ENCODE measurements around the gene SRSF12.
A peak's percentile ranks its signal among the peaks of the same experiment; 100 is the strongest.

SRSF12 gene

DNA sequence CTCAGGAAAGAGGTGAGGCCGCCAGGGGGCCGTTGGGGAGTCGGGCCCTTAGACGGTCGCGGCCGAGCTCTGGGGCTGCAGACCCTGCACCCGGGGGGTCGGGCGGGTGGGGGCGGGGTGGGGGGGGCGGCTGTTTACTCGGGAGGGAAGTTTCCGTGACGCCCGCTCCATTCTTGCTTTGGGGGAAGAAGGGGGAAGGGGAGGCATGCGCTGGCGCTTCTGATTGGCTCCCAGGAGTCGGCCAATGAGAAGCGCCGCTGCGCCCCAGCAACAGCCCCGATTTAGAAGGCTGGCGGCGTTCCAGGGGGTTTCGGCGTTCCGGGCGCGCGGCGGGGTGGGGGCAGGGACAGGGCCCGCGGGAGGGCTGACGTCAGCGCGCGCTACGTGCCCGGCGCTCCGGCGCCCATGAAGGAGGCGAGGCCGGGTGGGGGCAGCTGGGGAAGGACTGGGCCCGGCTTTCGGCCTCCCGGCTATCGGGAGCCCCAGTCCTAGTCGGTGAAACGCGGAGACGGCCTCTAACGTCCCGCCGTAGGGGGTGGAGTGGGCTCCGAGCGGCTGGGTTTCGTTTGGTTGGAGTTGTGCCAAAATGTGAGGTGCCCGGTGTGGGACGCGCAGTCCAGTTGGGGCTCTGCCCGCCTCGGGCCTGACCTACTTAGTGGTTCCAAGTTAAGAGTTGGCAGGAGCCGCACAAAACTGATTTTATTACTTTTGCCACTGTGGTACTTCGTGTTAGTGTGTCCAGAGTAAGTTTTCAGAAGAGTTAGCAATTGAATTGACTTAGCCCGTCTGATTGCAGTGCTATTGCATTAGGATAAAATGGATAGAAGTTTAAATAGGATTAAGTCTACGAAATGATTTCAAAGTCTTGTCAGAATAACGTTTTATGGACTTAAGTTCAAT, 36.2 kb downstream of the SRSF12 start:
- Histone ChIP-seq H3K9ac (ENCODE audit: low read depth, low read length) (peak overlapping the region; percentile 63), H3K36me3 (ENCODE audit: control insufficient read depth, insufficient read depth, low read length) (no peaks in the 10 kb centered on the region), H3K27me3 (ENCODE audit: control insufficient read depth, insufficient read depth, low read length) (no peaks in the 10 kb centered on the region), H3K9me3 (ENCODE audit: control insufficient read depth, insufficient read depth, low read length) (no peaks in the 10 kb centered on the region), H3K4me1 (ENCODE audit: control insufficient read depth, insufficient read depth, low read length) (peaks cover 20% of the 10 kb centered on the region), H3K4me3 (ENCODE audit: low read depth, low read length) (peak overlapping the region; percentile 90)

DNA sequence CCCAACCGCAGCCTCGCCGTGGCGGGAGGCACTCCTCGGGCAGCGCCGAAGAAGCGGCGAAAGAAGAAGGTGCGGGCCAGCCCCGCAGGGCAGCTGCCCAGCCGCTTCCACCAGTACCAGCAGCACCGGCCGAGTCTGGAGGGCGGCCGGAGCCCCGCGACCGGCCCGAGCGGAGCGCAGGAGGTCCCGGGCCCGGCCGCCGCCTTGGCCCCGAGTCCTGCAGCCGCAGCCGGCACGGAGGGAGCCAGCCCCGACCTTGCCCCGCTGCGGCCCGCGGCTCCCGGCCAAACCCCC, 36.8 kb downstream of the SRSF12 start:
- Histone ChIP-seq H3K9ac (ENCODE audit: low read depth, low read length) (peak overlapping the region; percentile 95), H3K4me3 (ENCODE audit: low read depth, low read length) (peak overlapping the region; percentile 90), H3K9me3 (ENCODE audit: control insufficient read depth, insufficient read depth, low read length) (no peaks in the 10 kb centered on the region), H3K36me3 (ENCODE audit: control insufficient read depth, insufficient read depth, low read length) (no peaks in the 10 kb centered on the region), H3K27me3 (ENCODE audit: control insufficient read depth, insufficient read depth, low read length) (no peaks in the 10 kb centered on the region), H3K4me1 (ENCODE audit: control insufficient read depth, insufficient read depth, low read length) (peaks cover 20% of the 10 kb centered on the region)

DNA sequence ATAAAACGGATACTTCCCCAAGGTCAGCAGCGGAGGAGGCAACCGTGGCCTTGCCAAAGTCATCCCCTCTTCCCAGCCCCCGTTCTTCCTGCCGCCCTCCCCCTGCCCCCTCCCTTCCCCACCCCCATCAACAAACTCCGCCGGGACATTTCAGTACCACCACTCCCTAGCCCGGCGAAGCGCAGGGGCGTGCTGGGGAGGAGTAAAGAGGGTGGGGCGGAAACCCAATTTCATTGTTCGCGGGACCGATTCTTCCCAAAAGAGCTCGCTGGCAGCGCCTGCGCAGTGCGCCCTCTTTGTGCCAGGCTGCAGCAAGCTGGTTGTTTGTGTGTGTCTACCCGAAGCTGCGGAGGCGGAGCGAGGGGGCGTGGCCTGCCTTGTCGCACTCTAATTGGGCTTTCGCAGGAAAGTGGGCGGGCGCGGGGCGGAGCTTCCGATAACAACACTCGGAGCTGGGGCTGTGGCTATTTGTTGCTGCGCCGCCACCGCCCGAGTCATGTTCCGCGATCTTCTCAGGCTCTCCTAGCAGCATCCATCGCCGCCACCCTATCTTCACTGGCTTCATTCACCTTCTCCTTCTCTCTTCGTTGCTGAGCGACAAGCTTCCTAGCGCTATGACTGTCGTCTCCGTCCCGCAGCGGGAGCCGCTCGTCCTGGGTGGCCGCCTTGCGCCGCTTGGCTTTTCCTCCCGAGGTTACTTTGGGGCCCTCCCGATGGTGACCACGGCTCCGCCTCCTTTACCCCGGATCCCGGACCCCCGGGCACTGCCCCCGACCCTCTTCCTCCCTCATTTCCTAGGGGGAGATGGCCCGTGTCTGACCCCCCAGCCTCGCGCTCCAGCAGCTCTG, 37.4 kb downstream of the SRSF12 start, which contains the start of gene PNRC1:
TSS of gene PNRC1 (plus strand) at position 471 of the 848 bp plus-strand sequence. CDS start at position 615, 144 bp downstream.
- no peaks in the 10 kb centered on the region for H3K27me3 ChIP-seq (ENCODE audit: control insufficient read depth, insufficient read depth, low read length)
- H3K4me3 ChIP-seq (ENCODE audit: low read depth, low read length), result peak within 1 kb of the TSS; percentile 90
- H3K9ac ChIP-seq (ENCODE audit: low read depth, low read length), result peak within 1 kb of the TSS; percentile 95
- H3K36me3 ChIP-seq (ENCODE audit: control insufficient read depth, insufficient read depth, low read length), result no peaks in the 10 kb centered on the region
- H3K9me3 ChIP-seq (ENCODE audit: control insufficient read depth, insufficient read depth, low read length), result no peaks in the 10 kb centered on the region
- peaks cover 17% of the 10 kb centered on the region for H3K4me1 ChIP-seq (ENCODE audit: control insufficient read depth, insufficient read depth, low read length)

DNA sequence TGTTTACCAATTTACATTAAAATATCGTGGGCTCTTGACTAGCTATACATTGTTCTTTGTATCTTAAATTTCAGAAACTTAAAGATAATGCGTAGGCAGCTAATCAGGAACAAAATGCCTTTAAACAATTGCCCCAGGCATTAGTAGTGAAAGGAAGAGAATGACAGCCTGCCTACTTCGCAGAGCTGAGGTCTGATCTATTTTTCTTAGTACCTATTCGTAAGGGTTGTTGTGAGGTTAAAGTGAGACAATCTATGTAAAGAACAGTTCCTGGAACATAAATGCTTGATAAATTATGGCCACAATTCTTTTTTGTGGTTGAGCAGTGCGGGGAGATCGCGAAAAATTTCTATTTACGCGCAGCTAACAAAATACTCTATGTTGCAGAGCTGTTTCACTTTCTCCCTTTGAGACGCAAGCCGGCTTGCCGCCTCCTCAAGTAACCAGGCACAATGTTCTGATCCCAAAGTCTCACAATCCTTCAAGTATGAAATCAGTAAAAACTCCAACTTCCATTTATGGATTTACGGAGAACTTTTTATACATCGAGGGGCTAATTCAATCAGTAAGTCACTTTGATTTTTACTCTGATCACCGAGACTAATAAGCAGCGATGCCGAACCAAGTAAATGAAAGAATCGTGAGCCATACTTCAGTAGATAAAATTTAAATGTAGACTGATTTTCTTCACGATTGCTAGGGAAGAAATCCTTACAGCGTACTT, 38.2 kb downstream of the SRSF12 start:
- Histone ChIP-seq H3K9me3 (ENCODE audit: control insufficient read depth, insufficient read depth, low read length) (no peaks in the 10 kb centered on the region), H3K27me3 (ENCODE audit: control insufficient read depth, insufficient read depth, low read length) (no peaks in the 10 kb centered on the region), H3K36me3 (ENCODE audit: control insufficient read depth, insufficient read depth, low read length) (no peaks in the 10 kb centered on the region), H3K4me3 (ENCODE audit: low read depth, low read length) (peak overlapping the region; percentile 66), H3K9ac (ENCODE audit: low read depth, low read length) (no peak overlapping the region), H3K4me1 (ENCODE audit: control insufficient read depth, insufficient read depth, low read length) (peaks cover 9% of the 10 kb centered on the region)

DNA sequence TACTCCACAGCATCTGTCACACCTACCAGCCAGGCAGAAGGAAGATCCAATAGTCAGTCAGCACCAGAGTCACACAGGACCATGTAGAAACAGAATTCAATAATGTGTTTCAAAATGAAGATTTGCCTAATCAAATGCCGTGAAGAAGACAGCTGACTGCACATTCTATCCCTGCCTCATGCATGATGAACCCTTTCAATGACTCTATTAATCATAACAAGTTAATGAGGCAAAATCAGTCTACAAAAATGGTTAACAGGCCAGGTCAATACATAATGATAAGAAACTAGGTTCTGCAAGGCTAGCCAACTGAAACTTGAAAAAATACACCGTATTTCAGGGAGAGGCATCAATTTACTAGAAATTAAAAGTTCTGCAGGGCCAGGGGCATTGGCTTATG, 44.0 kb downstream of the SRSF12 start:
- Histone ChIP-seq H3K9ac (ENCODE audit: low read depth, low read length) (no peak overlapping the region), H3K4me1 (ENCODE audit: control insufficient read depth, insufficient read depth, low read length) (no peaks in the 10 kb centered on the region), H3K36me3 (ENCODE audit: control insufficient read depth, insufficient read depth, low read length) (no peaks in the 10 kb centered on the region), H3K4me3 (ENCODE audit: low read depth, low read length) (no peak overlapping the region), H3K9me3 (ENCODE audit: control insufficient read depth, insufficient read depth, low read length) (no peaks in the 10 kb centered on the region), H3K27me3 (ENCODE audit: control insufficient read depth, insufficient read depth, low read length) (no peaks in the 10 kb centered on the region)

DNA sequence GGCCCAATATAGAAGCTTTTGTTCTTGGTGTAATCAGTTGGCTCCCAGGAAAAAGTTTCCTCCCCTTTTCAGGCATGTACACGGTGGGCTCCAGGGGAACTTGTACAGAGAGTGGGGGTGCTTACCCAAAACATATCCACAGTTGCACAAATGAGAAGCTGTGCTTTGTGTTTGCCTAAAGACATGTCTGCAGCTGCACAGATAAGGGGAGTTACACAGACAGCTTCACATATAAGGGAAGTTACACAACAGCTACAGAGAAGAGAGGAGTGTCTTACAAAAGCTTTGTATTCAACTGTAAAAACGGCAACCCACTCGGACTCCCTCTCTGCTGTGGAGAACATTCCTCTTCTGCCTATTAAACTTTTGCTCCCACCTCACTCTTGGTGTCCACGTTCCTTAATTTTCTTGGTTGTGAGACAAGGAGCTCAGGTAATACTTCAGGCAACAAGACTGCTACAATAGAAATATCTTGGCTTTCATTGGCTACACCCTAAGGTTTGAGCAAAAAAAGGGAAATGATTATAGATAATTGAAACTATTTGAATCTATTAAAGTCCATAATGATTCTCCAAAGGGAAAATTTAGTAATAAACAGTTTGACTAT, 44.8 kb downstream of the SRSF12 start:
- no peaks in the 10 kb centered on the region for H3K36me3 ChIP-seq (ENCODE audit: control insufficient read depth, insufficient read depth, low read length)
- H3K4me3 ChIP-seq (ENCODE audit: low read depth, low read length), result no peak overlapping the region
- no peak overlapping the region for H3K9ac ChIP-seq (ENCODE audit: low read depth, low read length)
- no peaks in the 10 kb centered on the region for H3K27me3 ChIP-seq (ENCODE audit: control insufficient read depth, insufficient read depth, low read length)
- H3K4me1 ChIP-seq (ENCODE audit: control insufficient read depth, insufficient read depth, low read length), result no peaks in the 10 kb centered on the region
- H3K9me3 ChIP-seq (ENCODE audit: control insufficient read depth, insufficient read depth, low read length), result no peaks in the 10 kb centered on the region

DNA sequence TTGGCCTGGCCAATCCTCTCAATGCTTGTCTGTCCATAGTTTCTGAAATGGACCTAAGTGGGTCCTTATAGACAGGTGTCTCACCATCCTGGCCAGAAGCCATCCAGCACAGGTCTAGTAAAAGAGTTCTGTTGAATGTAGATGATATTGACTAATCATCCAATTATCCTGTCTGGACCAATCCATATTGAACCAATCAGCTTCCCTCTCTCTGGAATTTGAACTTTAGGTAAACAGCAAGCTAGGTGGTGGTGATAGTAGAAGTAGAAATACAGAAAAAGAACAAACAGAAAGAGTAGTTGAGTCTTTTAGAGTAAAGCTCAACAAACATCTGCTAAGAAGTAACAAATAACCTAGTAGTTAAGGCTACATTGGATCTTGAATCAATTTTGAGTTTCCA, 46.8 kb downstream of the SRSF12 start:
- Histone ChIP-seq H3K9ac (ENCODE audit: low read depth, low read length) (no peak overlapping the region), H3K4me1 (ENCODE audit: control insufficient read depth, insufficient read depth, low read length) (no peaks in the 10 kb centered on the region), H3K36me3 (ENCODE audit: control insufficient read depth, insufficient read depth, low read length) (no peaks in the 10 kb centered on the region), H3K9me3 (ENCODE audit: control insufficient read depth, insufficient read depth, low read length) (no peaks in the 10 kb centered on the region), H3K4me3 (ENCODE audit: low read depth, low read length) (no peak overlapping the region), H3K27me3 (ENCODE audit: control insufficient read depth, insufficient read depth, low read length) (no peaks in the 10 kb centered on the region)

DNA sequence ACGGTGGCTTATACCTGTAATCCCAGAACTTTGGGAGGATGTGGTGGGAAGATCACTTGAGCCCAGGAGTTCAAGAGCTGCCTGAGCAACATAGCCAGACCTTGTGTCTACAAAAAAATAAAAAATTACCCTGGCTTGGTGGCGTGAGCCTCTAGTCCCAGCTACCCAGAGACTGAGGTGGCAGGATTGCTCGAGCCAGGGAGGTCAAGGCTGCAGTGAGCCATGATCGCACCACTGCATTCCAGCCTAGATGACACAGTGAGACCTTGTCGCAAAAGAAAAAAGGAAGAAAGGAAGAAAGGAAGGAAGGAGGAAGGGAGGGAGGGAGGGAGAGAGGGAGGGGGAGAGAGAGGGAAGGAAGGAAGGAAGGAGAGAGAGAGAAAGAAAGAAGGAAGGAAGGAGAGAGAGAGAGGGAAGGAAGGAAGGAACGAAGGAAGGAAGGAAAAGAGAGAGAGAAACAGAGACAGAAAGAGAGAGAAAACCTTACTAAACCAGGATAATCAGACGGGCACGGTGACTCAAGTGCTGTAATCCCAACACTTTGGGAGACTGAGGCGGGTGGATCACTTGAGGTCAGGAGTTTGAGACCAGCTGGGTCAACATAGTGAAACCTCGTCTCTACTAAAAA, 48.2 kb downstream of the SRSF12 start:
- Histone ChIP-seq H3K4me3 (ENCODE audit: low read depth, low read length) (no peak overlapping the region), H3K4me1 (ENCODE audit: control insufficient read depth, insufficient read depth, low read length) (no peaks in the 10 kb centered on the region), H3K9me3 (ENCODE audit: control insufficient read depth, insufficient read depth, low read length) (no peaks in the 10 kb centered on the region), H3K27me3 (ENCODE audit: control insufficient read depth, insufficient read depth, low read length) (no peaks in the 10 kb centered on the region), H3K36me3 (ENCODE audit: control insufficient read depth, insufficient read depth, low read length) (no peaks in the 10 kb centered on the region), H3K9ac (ENCODE audit: low read depth, low read length) (no peak overlapping the region)

DNA sequence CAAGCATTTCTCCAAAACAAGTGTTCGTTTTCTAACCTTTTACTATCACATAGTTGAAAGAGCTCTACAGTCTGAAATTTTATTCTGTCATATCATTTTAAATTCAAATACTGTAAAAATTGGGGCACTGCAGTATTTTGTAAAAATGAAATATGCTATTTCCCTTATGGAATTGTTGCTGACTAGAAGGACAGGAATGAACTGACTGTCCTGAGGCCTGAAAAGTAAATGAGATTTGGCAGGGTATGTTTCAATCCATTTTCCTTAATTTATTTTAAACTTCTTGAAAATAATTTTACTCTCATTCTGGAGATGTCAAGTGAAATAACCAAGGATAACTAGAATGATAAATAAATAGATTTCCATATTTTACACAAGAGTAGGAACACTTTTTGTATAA, 49.2 kb downstream of the SRSF12 start:
- no peaks in the 10 kb centered on the region for H3K4me1 ChIP-seq (ENCODE audit: control insufficient read depth, insufficient read depth, low read length)
- no peaks in the 10 kb centered on the region for H3K36me3 ChIP-seq (ENCODE audit: control insufficient read depth, insufficient read depth, low read length)
- H3K4me3 ChIP-seq (ENCODE audit: low read depth, low read length), result no peak overlapping the region
- no peak overlapping the region for H3K9ac ChIP-seq (ENCODE audit: low read depth, low read length)
- no peaks in the 10 kb centered on the region for H3K27me3 ChIP-seq (ENCODE audit: control insufficient read depth, insufficient read depth, low read length)
- H3K9me3 ChIP-seq (ENCODE audit: control insufficient read depth, insufficient read depth, low read length), result no peaks in the 10 kb centered on the region

DNA sequence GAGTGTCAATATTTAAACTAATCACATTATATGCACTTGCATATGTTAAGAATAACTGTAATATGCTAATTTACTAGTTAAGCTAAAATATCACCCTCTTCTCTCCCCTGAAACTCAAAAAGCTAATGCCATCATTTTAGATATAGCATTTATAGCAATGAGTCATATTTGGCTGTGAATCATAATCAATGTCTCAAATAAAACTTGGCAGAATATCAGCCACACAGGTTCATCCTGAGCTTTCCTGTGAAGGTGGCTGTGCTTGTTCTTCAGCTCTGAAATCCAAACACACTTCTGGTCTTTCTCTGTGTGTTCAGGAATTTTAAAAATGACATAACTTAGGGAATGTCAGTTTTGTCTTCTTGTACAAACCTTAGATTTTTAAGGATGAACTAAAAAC, 50.1 kb downstream of the SRSF12 start:
- H3K27me3 ChIP-seq (ENCODE audit: control insufficient read depth, insufficient read depth, low read length), result no peaks in the 10 kb centered on the region
- H3K9me3 ChIP-seq (ENCODE audit: control insufficient read depth, insufficient read depth, low read length), result no peaks in the 10 kb centered on the region
- no peak overlapping the region for H3K9ac ChIP-seq (ENCODE audit: low read depth, low read length)
- H3K36me3 ChIP-seq (ENCODE audit: control insufficient read depth, insufficient read depth, low read length), result no peaks in the 10 kb centered on the region
- H3K4me3 ChIP-seq (ENCODE audit: low read depth, low read length), result no peak overlapping the region
- no peaks in the 10 kb centered on the region for H3K4me1 ChIP-seq (ENCODE audit: control insufficient read depth, insufficient read depth, low read length)

All from iPS-15b (cell line).